H9 (cell line): ENCODE measurements around the gene APP. TPM values are rescaled to one million over a fixed set of nuclear protein-coding genes. Genes with fewer than 3 reads are reported as not detected.

Source experiments
- DNase-seq: peaks from one replicate; pipeline ENCODE4 v3.0.0-alpha.2; 2017
- H2AFZ ChIP-seq: one replicate; pipeline ENCODE4 v1.6.1; 2013; ENCODE audit warnings: mild to moderate bottlenecking, low read length, control low read depth, moderate library complexity
- H2AK5ac ChIP-seq: 2 replicates; pipeline ENCODE4 v1.6.1; 2013; ENCODE audit warnings: low read length, control low read depth, mixed read lengths; ENCODE audit not compliant: insufficient read length
- H2BK120ac ChIP-seq: one replicate; pipeline ENCODE4 v1.6.1; 2013; ENCODE audit warnings: low read depth, mild to moderate bottlenecking, low read length, control low read depth, inconsistent platforms; ENCODE audit not compliant: poor library complexity, severe bottlenecking
- H2BK12ac ChIP-seq: 2 replicates; pipeline ENCODE4 v1.6.1; 2013; ENCODE audit warnings: low read length, control low read depth, mixed read lengths, low read depth; ENCODE audit not compliant: insufficient read length
- H2BK15ac ChIP-seq: 2 replicates; pipeline ENCODE4 v1.6.1; 2013; ENCODE audit warnings: low read depth, low read length, control low read depth
- H2BK20ac ChIP-seq: one replicate; pipeline ENCODE4 v1.6.1; 2013; ENCODE audit warnings: low read depth, mild to moderate bottlenecking, low read length, control low read depth, inconsistent platforms; ENCODE audit not compliant: poor library complexity, severe bottlenecking
- H2BK5ac ChIP-seq: 2 replicates; pipeline ENCODE4 v1.6.1; 2013; ENCODE audit warnings: low read length, control low read depth, mixed read lengths; ENCODE audit not compliant: insufficient read length
- H3K14ac ChIP-seq: 2 replicates; pipeline ENCODE4 v1.6.1; 2013; ENCODE audit warnings: low read length, control low read depth; ENCODE audit not compliant: insufficient read depth
- H3K18ac ChIP-seq: 2 replicates; pipeline ENCODE4 v1.6.1; 2013; ENCODE audit warnings: low read depth, mild to moderate bottlenecking, mixed read lengths, low read length, control low read depth; ENCODE audit not compliant: insufficient read length
- H3K23ac ChIP-seq: 2 replicates; pipeline ENCODE4 v1.6.1; 2013; ENCODE audit warnings: low read length, control low read depth, mixed read lengths, low read depth; ENCODE audit not compliant: insufficient read length
- H3K23me2 ChIP-seq: 2 replicates; pipeline ENCODE4 v1.6.1; 2013; ENCODE audit warnings: low read depth, mild to moderate bottlenecking, mixed read lengths, low read length, control low read depth; ENCODE audit not compliant: insufficient read length, poor library complexity, severe bottlenecking
- H3K27ac ChIP-seq: 2 replicates; pipeline ENCODE4 v1.5.1; 2013; ENCODE audit warnings: low read length, control low read depth, mixed read lengths, low read depth; ENCODE audit not compliant: insufficient read length
- H3K27me3 ChIP-seq: 2 replicates; pipeline ENCODE4 v1.6.1; 2013; ENCODE audit warnings: low read length, control low read depth, inconsistent platforms; ENCODE audit not compliant: insufficient read depth
- H3K4ac ChIP-seq: 2 replicates; pipeline ENCODE4 v1.6.1; 2013; ENCODE audit warnings: low read depth, mild to moderate bottlenecking, control low read depth, inconsistent platforms, low read length, moderate library complexity
- H3K4me1 ChIP-seq: 2 replicates; pipeline ENCODE4 v1.6.1; 2013; ENCODE audit warnings: low read length, control low read depth, inconsistent platforms; ENCODE audit not compliant: insufficient read depth
- H3K4me2 ChIP-seq: 2 replicates; pipeline ENCODE4 v1.6.1; 2013; ENCODE audit warnings: low read length, control low read depth, mixed read lengths; ENCODE audit not compliant: insufficient read length, insufficient read depth
- H3K56ac ChIP-seq: 2 replicates; pipeline ENCODE4 v1.6.1; 2013; ENCODE audit warnings: low read depth, mild to moderate bottlenecking, mixed read lengths, low read length, control low read depth; ENCODE audit not compliant: insufficient read length
- H3K79me1 ChIP-seq: 2 replicates; pipeline ENCODE4 v1.6.1; 2013; ENCODE audit warnings: low read depth, mild to moderate bottlenecking, moderate library complexity, low read length, control low read depth, inconsistent platforms; ENCODE audit not compliant: insufficient read depth, poor library complexity, severe bottlenecking
- H3K79me2 ChIP-seq: 2 replicates; pipeline ENCODE4 v1.6.1; 2013; ENCODE audit warnings: low read length, control low read depth, inconsistent platforms; ENCODE audit not compliant: insufficient read depth
- H3K9ac ChIP-seq: 2 replicates; pipeline ENCODE4 v1.6.1; 2013; ENCODE audit warnings: low read length, control low read depth, mixed read lengths; ENCODE audit not compliant: insufficient read length; ENCODE audit errors: extremely low read depth
- H3K9me3 ChIP-seq: one replicate; pipeline ENCODE4 v1.6.1; 2013; ENCODE audit warnings: low read depth, low read length, inconsistent platforms; ENCODE audit not compliant: control insufficient read depth
- H3T11ph ChIP-seq: one replicate; pipeline ENCODE4 v1.6.1; 2013; ENCODE audit warnings: mild to moderate bottlenecking, low read length, control low read depth, inconsistent platforms
- H4K20me1 ChIP-seq: one replicate; pipeline ENCODE4 v1.6.1; 2013; ENCODE audit not compliant: control insufficient read depth, insufficient read length, insufficient read depth
- H4K5ac ChIP-seq: 2 replicates; pipeline ENCODE4 v1.6.1; 2013; ENCODE audit warnings: low read depth, mild to moderate bottlenecking, mixed read lengths, low read length, control low read depth; ENCODE audit not compliant: insufficient read length
- H4K8ac ChIP-seq: replicated peaks from 2 replicates; pipeline ENCODE4 v1.6.1; 2013; ENCODE audit warnings: low read length, control low read depth, mixed read lengths, low read depth; ENCODE audit not compliant: insufficient read length
- H4K91ac ChIP-seq: 2 replicates; pipeline ENCODE4 v1.6.1; 2013; ENCODE audit warnings: low read depth, mild to moderate bottlenecking, moderate library complexity, mixed read lengths, low read length, control low read depth; ENCODE audit not compliant: insufficient read length
- H3K27ac Mint-ChIP-seq, 3 experiments: 2 replicates in 2 of 3; 3 replicates in 1 of 3; pipeline ENCODE4 v1.8.0; 2020 to 2021; ENCODE audit warnings: mixed read lengths in 3 of 3, mild to moderate bottlenecking in 1 of 3, moderate library complexity in 1 of 3
- H3K27me3 Mint-ChIP-seq: 2 replicates; pipeline ENCODE4 v1.8.0; 2021; ENCODE audit warnings: low read depth, mild to moderate bottlenecking, moderate library complexity, mixed read lengths
- H3K36me3 Mint-ChIP-seq, 3 experiments: 2 replicates in 2 of 3; 3 replicates in 1 of 3; pipeline ENCODE4 v1.8.0; 2020 to 2021; ENCODE audit warnings: low read depth in 3 of 3, mixed read lengths in 3 of 3; ENCODE audit not compliant: insufficient read depth in 1 of 3
- H3K4me1 Mint-ChIP-seq, 2 experiments: 2 replicates each; pipeline ENCODE4 v1.8.0; 2020; ENCODE audit warnings: mixed read lengths in 2 of 2
- H3K4me3 Mint-ChIP-seq, 2 experiments: 2 replicates in 1 of 2; 3 replicates in 1 of 2; pipeline ENCODE4 v1.8.0; 2020 to 2021; ENCODE audit warnings: mild to moderate bottlenecking in 2 of 2, mixed read lengths in 2 of 2, moderate library complexity in 1 of 2
- H3K9me3 Mint-ChIP-seq, 2 experiments: 2 replicates in 1 of 2; 3 replicates in 1 of 2; pipeline ENCODE4 v1.8.0; 2020; ENCODE audit warnings: mild to moderate bottlenecking in 2 of 2, mixed read lengths in 2 of 2, moderate library complexity in 1 of 2
- WGBS: extraction: QIAGEN DNeasy Blood & Tissue Kit; methylation state at CpG from one replicate; pipeline ENCODE4 v1.1.7; 2013; ENCODE audit warnings: missing lambda C conversion rate, low lambda C conversion rate, mixed read lengths; ENCODE audit not compliant: insufficient read length; ENCODE audit errors: extremely low coverage; 5-methylcytosine and 5-hydroxymethylcytosine counted together
- total RNA-seq: library from RNA; stranded (reverse); gene quantifications from 2 replicates; pipeline ENCODE4 v1.2.1, GENCODE V29; 2021
- TF ChIP-seq, protein P1 (sequence below): fragments of 200-600 bp; sonication (generic); conservative IDR thresholded peaks from 3 replicates; pipeline ENCODE4 v1.8.0; 2021; ENCODE audit warnings: antibody characterized with exemption, mild to moderate bottlenecking

Gene APP
- total RNA-seq, 1 experiment from 2014 or later, result 380 TPM

DNA sequence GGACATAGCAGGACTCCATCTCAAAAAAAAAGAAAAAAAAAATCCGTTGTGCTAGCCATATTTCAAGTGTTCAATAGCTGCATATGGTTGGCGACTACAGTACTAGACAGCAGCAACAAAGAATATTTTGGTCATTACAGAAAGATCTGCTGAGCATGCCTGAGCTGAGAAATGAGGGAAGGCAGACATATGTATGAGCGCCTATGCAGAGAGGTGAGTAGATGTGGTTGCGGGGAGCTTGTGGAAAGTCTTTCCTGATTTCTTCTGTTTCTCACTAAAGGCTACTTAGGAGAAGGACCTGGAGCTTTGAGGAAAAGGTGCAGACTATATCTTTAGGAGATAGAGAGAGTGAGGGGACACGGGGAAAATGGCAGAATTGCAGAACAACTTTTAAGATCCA, 21.0 kb upstream of the APP start:
- Histone ChIP-seq H3K27me3 (no peaks in the 10 kb centered on the region), H4K20me1 (no peaks in the 10 kb centered on the region), H3K4me2 (no peak overlapping the region), H2BK5ac (no peak overlapping the region), H3K79me2 (no peaks in the 10 kb centered on the region), H3K23me2 (no peaks in the 10 kb centered on the region), H2BK120ac (no peak overlapping the region), H3K9ac (no peak overlapping the region), H2BK12ac (no peak overlapping the region), H3K4ac (no peak overlapping the region), H2BK20ac (no peak overlapping the region), H3K56ac (no peak overlapping the region), H2BK15ac (no peak overlapping the region), H4K91ac (no peak overlapping the region), H3K27ac (no peak overlapping the region), H4K5ac (no peak overlapping the region), H2AFZ (no peak overlapping the region), H3K9me3 (no peaks in the 10 kb centered on the region), H3K23ac (no peak overlapping the region), H3K14ac (no peak overlapping the region), H4K8ac (no peak overlapping the region), H2AK5ac (no peak overlapping the region), H3T11ph (no peak overlapping the region), H3K4me1 (no peaks in the 10 kb centered on the region; the same call in 1 of the 2 replicates), H3K79me1 (no peaks in the 10 kb centered on the region), H3K18ac (no peak overlapping the region)
- Mint-ChIP-seq H3K4me3 (no peak overlapping the region), H3K27me3 (no peaks in the 10 kb centered on the region), H3K4me1 (no peaks in the 10 kb centered on the region), H3K27ac (no peak overlapping the region), H3K36me3 (peaks cover 0 to 4% (median 0%) of the 10 kb centered on the region in 3 experiments; a peak in 2 of 7 replicates), H3K9me3 (peaks cover 2 to 5% of the 10 kb centered on the region in 2 experiments; a peak in 3 of 5 replicates)
- DNase-seq, result no peak
- WGBS, result no CpG with 5 or more reads among the region's 5 CpGs
- TF ChIP-seq, protein P1, sequence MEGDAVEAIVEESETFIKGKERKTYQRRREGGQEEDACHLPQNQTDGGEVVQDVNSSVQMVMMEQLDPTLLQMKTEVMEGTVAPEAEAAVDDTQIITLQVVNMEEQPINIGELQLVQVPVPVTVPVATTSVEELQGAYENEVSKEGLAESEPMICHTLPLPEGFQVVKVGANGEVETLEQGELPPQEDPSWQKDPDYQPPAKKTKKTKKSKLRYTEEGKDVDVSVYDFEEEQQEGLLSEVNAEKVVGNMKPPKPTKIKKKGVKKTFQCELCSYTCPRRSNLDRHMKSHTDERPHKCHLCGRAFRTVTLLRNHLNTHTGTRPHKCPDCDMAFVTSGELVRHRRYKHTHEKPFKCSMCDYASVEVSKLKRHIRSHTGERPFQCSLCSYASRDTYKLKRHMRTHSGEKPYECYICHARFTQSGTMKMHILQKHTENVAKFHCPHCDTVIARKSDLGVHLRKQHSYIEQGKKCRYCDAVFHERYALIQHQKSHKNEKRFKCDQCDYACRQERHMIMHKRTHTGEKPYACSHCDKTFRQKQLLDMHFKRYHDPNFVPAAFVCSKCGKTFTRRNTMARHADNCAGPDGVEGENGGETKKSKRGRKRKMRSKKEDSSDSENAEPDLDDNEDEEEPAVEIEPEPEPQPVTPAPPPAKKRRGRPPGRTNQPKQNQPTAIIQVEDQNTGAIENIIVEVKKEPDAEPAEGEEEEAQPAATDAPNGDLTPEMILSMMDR, result no peak
